Mononuclear cell (primary cell): Measurements from ENCODE around the gene EEF1E1. TPM values are rescaled to one million over a fixed set of nuclear protein-coding genes. Genes with fewer than 3 reads are reported as not detected.
"Not testable (repeated sequence)": the region's sequence is repeated elsewhere in the genome, so short reads cannot be mapped to it uniquely, and the experiment has no call there.

Source experiments
- H3K27me3 ChIP-seq: 2 replicates; pipeline ENCODE4 v1.6.0; 2011; ENCODE audit warnings: low read length, control low read depth; ENCODE audit not compliant: insufficient read depth
- H3K4me1 ChIP-seq: 2 replicates; pipeline ENCODE4 v1.5.1; 2011; ENCODE audit warnings: mild to moderate bottlenecking, low read length, control low read depth; ENCODE audit not compliant: insufficient read depth
- H3K4me3 ChIP-seq: 2 replicates; pipeline ENCODE4 v1.5.1; 2011; ENCODE audit warnings: mild to moderate bottlenecking, low read length, moderate library complexity
- H3K9me3 ChIP-seq: 2 replicates; pipeline ENCODE4 v1.5.1; 2011; ENCODE audit warnings: low read depth, mild to moderate bottlenecking, control low read depth, low read length
- total RNA-seq: library from RNA; depleted of rRNA; stranded (reverse); fragments of >200 nt; gene quantifications from one replicate; pipeline ENCODE4 v1.2.3, GENCODE V29; 2012

Gene EEF1E1
- total RNA-seq, 1 donor: 25.2 TPM

DNA sequence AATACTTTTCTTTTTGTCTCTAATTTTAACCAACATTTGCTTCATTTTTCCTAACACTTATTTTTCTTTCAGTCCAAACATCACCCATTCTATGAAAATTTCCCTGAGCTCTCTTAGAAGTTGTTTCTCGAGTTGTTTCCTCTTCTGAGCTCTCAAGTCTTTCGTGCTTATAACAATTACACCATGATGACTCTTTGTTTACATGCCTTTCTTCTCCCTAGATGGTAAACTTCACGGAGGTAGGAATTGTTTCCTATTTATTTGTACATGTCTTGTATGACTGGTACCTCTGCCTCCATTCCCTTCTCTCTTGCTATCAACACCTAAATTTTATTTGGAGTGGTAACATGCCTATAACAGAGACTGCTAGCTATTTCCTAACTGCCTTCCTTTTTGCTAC is 44.6 kb downstream of the EEF1E1 start:
- H3K4me3 ChIP-seq: no peak overlapping the region
- H3K27me3 ChIP-seq: no peaks in the 10 kb centered on the region
- no peaks in the 10 kb centered on the region for H3K4me1 ChIP-seq
- no peaks in the 10 kb centered on the region for H3K9me3 ChIP-seq

DNA sequence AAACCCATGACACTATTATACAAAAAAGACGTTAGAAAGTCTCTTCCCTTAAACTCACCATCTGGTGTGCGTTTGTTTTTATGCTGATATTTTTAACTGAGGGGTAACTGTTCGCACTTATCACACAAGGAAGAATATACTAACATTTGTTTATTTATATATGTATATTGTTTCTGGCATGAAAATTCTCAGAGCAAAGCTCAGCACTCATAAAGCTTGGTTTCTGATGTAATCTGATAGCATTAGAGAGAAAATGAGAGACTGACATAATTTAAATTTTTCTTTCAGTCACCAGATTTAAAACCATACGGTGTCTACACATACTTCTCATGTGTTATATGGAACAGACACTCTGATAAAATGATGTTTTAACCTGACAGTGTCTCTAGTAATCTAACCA is 45.1 kb downstream of the EEF1E1 start:
- H3K9me3 ChIP-seq: no peaks in the 10 kb centered on the region
- no peak overlapping the region for H3K4me3 ChIP-seq
- H3K27me3 ChIP-seq: no peaks in the 10 kb centered on the region
- no peaks in the 10 kb centered on the region for H3K4me1 ChIP-seq

DNA sequence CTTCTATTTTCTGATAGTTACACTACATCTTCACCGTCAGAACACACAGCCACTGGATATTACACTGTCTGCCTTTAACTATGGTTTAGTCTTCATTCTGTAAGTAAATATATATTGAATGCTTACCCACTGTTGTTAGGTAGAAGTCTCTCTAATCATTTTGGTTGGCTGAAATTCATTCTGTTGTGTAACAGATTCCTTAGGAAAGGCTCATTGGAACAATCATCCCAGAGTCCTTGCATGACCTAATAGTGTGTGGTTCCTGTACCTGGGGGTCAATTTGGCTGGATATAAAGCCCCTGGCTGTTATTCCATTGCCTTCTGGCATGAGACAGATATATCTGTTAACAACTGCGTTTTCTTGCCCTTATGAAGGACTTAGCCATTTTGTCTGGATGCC is 48.1 kb downstream of the EEF1E1 start:
- Histone ChIP-seq H3K9me3 (no peaks in the 10 kb centered on the region), H3K4me1 (no peaks in the 10 kb centered on the region), H3K4me3 (no peak overlapping the region), H3K27me3 (no peaks in the 10 kb centered on the region)

DNA sequence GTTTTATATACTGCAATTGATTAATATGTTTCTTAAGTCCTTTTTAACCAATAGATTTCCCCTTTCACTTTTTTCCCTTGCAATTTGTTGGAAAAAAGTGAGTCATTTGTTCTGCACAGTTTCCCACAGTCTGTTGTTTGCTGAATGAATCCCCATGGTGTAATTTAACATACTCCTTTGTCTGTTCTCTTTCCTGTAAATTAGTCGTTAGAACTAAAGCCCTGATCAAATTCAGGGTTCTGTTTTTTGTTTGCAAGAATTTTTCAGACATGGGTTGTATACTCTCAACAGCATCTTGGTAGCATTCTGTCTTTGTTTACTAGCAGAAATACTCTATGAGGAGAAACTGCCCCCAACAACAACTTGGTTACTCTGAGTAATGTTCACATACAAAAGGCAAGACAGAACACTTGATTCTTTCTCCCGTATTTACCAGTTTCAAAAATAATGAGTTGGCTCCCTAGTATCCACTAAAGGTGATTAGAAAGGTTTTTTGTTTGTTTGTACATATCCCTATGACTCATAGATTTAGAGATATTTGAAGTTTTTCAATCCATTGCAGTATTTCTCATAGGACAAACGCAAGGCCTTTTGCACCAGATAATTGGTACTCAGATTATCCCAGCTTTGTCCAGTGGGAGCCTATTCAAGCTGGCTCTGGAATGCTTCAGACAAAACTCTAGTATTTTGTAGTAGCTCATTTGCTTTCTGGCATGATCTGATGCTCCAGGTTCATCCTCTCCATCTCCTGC is 54.6 kb downstream of the EEF1E1 start:
- H3K4me1 ChIP-seq: no peaks in the 10 kb centered on the region
- H3K4me3 ChIP-seq: no peak overlapping the region
- no peaks in the 10 kb centered on the region for H3K9me3 ChIP-seq
- no peaks in the 10 kb centered on the region for H3K27me3 ChIP-seq

DNA sequence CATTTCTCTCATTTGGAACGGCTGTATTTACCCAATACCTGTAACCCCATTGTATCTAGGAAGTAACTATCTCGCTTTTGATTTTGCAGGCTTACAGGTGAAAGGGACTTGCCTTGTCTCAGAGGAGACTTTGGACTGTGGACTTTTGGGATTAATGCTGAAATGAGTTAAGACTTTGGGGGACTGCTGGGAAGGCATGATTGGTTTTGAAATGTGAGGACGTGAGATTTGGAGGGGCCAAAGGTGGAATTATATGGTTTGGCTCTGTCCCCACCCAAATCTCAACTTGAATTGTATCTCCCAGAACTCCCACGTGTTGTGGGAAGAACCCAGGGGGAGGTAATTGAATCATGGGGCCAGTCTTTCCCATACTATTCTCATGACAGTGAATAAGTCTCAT is 56.6 kb downstream of the EEF1E1 start:
- not testable (repeated sequence) for H3K4me3 ChIP-seq, H3K27me3 ChIP-seq, H3K4me1 ChIP-seq, H3K9me3 ChIP-seq

DNA sequence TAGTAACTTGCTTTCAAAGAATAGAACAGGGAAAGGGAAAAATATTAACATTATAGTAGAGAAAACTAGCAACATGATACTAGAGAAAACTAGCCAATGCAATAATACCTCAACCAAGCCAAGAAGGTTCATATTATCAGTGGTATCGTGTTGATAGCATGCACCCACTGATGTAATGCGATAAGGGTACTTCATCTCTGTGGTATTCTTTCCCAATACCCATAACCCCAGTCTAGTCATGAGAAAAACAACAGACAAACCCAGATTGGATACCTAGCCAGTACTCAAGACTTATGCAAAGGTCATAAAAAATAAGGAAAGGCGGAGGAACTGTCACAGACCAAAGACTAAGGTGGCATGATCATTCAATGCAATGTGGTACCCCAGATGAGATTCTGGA is 59.1 kb downstream of the EEF1E1 start:
- H3K4me3 ChIP-seq: no peak overlapping the region
- H3K4me1 ChIP-seq: no peaks in the 10 kb centered on the region
- no peaks in the 10 kb centered on the region for H3K9me3 ChIP-seq
- H3K27me3 ChIP-seq: no peaks in the 10 kb centered on the region

DNA sequence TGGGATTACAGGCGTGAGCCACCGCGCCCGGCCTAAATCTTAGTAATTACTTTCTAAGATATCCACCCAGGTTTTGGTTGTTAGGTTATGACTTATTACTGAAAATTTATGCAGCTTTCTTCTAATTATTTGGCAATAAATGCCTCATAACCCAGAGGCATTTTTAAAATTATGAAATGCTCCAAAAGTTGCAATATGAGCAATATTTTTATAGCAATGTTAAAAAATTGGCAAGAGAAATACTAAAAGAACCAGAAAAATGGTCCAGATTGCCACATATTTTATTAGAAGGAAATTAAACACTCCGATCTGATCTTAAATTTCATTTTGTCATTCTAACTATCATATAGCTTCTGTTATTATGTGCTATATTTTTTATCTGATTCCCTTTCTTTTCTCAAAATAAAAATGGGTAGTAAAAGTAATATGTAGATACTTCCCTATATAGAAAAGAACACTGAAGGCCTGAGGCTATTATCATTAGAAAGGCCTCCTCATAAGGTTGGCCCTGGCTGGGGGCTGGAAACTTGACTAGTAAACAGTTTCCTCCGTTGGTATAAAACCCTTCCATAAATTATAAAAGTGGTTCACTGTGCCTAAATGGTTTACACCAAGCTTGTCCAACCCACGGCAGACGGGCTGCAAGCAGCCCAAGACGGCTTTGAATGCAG is 60.3 kb downstream of the EEF1E1 start:
- H3K4me3 ChIP-seq: no peak overlapping the region
- H3K27me3 ChIP-seq: no peaks in the 10 kb centered on the region
- no peaks in the 10 kb centered on the region for H3K9me3 ChIP-seq

DNA sequence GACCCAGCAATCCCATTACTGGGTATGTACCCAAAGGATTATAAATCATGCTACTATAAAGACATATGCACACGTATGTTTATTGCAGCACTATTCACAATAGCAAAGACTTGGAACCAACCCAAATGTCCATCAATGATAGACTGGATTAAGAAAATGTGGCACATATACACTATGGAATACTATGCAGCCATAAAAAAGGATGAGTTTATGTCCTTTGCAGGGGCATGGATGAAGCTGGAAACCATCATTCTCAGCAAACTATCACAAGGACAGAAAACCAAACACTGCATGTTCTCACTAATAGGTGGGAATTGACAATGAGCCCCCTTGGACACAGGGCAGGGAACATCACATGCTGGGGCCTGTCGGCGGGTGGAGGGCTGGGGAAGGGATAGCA is 68.2 kb downstream of the EEF1E1 start:
- not testable (repeated sequence) for H3K9me3 ChIP-seq, H3K4me1 ChIP-seq

More for the DNA sequence above, 60.3 kb downstream of the EEF1E1 start:
- H3K4me1 ChIP-seq: no peaks in the 10 kb centered on the region

DNA sequence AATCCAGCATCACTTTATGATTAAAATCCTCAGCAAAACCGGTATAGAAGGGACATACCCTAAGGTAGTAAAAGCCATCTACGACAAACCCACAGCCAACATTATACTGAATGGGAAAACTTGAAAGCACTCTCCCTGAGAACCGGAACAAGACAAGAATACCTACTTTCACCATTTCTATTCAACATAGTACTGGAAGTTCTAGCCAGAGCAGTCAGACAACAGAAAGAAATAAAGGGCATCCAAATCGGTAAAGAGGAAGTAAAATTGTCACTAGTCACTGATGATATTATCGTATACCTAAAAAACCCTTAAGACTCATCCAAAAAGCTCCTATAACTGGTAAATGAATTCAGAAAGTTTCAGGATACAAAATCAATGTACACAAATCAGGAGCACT is 71.4 kb downstream of the EEF1E1 start:
- H3K9me3 ChIP-seq: no peaks in the 10 kb centered on the region
- no peaks in the 10 kb centered on the region for H3K27me3 ChIP-seq
- no peak overlapping the region for H3K4me3 ChIP-seq
- no peaks in the 10 kb centered on the region for H3K4me1 ChIP-seq

More for the DNA sequence above, 68.2 kb downstream of the EEF1E1 start:
- not testable (repeated sequence) for H3K27me3 ChIP-seq, H3K4me3 ChIP-seq

Other genes starting within 250 kb of the EEF1E1 start
- 31.5 TPM for gene TXNDC5, start 191.8 kb downstream of the EEF1E1 start, total RNA-seq
- 7.1 TPM for gene BLOC1S5, start 38.2 kb downstream of the EEF1E1 start, total RNA-seq